Skeletal muscle tissue (tissue), 4 donors: ENCODE measurements around the gene LCAT. TPM values are rescaled to one million over a fixed set of nuclear protein-coding genes. Genes with fewer than 3 reads are reported as not detected.

Source experiments
- H3K27ac ChIP-seq: one replicate; pipeline ENCODE4 v1.7.0; 2013; ENCODE audit warnings: mild to moderate bottlenecking, low read depth, low read length, inconsistent platforms
- H3K27me3 ChIP-seq, 3 donors: one replicate each; pipeline ENCODE4 v1.7.0; 2013; ENCODE audit warnings: low read length in 3 of 3; ENCODE audit not compliant: control insufficient read depth in 3 of 3, insufficient read depth in 3 of 3
- H3K36me3 ChIP-seq, 3 donors: one replicate each; pipeline ENCODE4 v1.7.0; 2013; ENCODE audit warnings: low read length in 3 of 3; ENCODE audit not compliant: control insufficient read depth in 3 of 3, insufficient read depth in 3 of 3
- H3K4me1 ChIP-seq, 3 donors: one replicate each; pipeline ENCODE4 v1.7.0; 2013; ENCODE audit warnings: low read length in 3 of 3, mild to moderate bottlenecking in 3 of 3; ENCODE audit not compliant: control insufficient read depth in 3 of 3, insufficient read depth in 3 of 3
- H3K4me3 ChIP-seq, 3 donors: one replicate each; pipeline ENCODE4 v1.7.0; 2013; ENCODE audit warnings: low read length in 3 of 3
- H3K9ac ChIP-seq, 3 donors: one replicate each; pipeline ENCODE4 v1.7.0; 2013; ENCODE audit warnings: low read length in 3 of 3, mild to moderate bottlenecking in 3 of 3, moderate library complexity in 2 of 3, low read depth in 1 of 3
- H3K9me3 ChIP-seq, 3 donors: one replicate each; pipeline ENCODE4 v1.7.0; 2013; ENCODE audit warnings: low read length in 3 of 3; ENCODE audit not compliant: control insufficient read depth in 3 of 3
- total RNA-seq: library from RNA; depleted of rRNA; stranded (reverse); fragments of >200 nt; gene quantifications from one replicate; pipeline ENCODE4 v1.2.3, GENCODE V29; 2014
- donor health status: Osteomylitis.

LCAT gene
- 4.2 TPM for total RNA-seq

- H3K9ac ChIP-seq, result peak within 1 kb of the TSS in 2 of 3 donors; percentile 20 to 62
- H3K4me1 ChIP-seq, result peaks cover 29 to 46% (median 44%) of the 10 kb centered on the region in 3 donors
These were observed at the start of gene LCAT for GRCh38 chr16:67943619-67944504. Gene LCAT, minus strand, starts transcription at chr16:67944120. Its CDS starts 19 bp downstream, at chr16:67944101.

GRCh38 chr16:67993207-67994039 lies 49.5 kb upstream of the LCAT start:
- H3K36me3 ChIP-seq, result peaks cover 0 to 5% (median 3%) of the 10 kb centered on the region in 3 donors
- no peaks in the 10 kb centered on the region for H3K9me3 ChIP-seq
- peak overlapping the region; percentile 58 for H3K27ac ChIP-seq
- no peaks in the 10 kb centered on the region for H3K27me3 ChIP-seq
- peak overlapping the region; percentile 48 to 66 (median 64) for H3K4me3 ChIP-seq
- peak overlapping the region; percentile 67 to 75 (median 74) for H3K9ac ChIP-seq
- peaks cover 33 to 51% (median 49%) of the 10 kb centered on the region in 3 donors for H3K4me1 ChIP-seq

More at GRCh38 chr16:67943619-67944504, at the start of gene LCAT:
- Histone ChIP-seq H3K27me3 (no peaks in the 10 kb centered on the region), H3K36me3 (peaks cover 56 to 83% (median 64%) of the 10 kb centered on the region in 3 donors), H3K4me3 (no peak within 1 kb of the TSS), H3K27ac (peak within 1 kb of the TSS; percentile 62), H3K9me3 (no peaks in the 10 kb centered on the region)

- peaks cover 38 to 53% (median 53%) of the 10 kb centered on the region in 3 donors for H3K4me1 ChIP-seq
- no peaks in the 10 kb centered on the region for H3K27me3 ChIP-seq
- no peak overlapping the region for H3K27ac ChIP-seq
- H3K9ac ChIP-seq, result peak overlapping the region in 1 of 3 donors; percentile 75
- H3K36me3 ChIP-seq, result peaks cover 0 to 5% (median 3%) of the 10 kb centered on the region in 3 donors
- H3K9me3 ChIP-seq, result no peaks in the 10 kb centered on the region
- peak overlapping the region in 2 of 3 donors; percentile 22 to 64 for H3K4me3 ChIP-seq
These were observed 48.8 kb upstream of the LCAT start for GRCh38 chr16:67992661-67993206.

GRCh38 chr16:67990018-67990386 lies 46.1 kb upstream of the LCAT start:
- Histone ChIP-seq H3K4me3 (peak overlapping the region; percentile 38 to 58 (median 50)), H3K4me1 (peaks cover 53 to 75% (median 70%) of the 10 kb centered on the region in 3 donors), H3K27ac (peak overlapping the region; percentile 97)

GRCh38 chr16:67989322-67990017 lies 45.5 kb upstream of the LCAT start:
- H3K27ac ChIP-seq, result peak overlapping the region; percentile 97
- no peaks in the 10 kb centered on the region for H3K27me3 ChIP-seq
- H3K9me3 ChIP-seq, result no peaks in the 10 kb centered on the region
- H3K36me3 ChIP-seq, result peaks cover 0 to 5% (median 3%) of the 10 kb centered on the region in 3 donors
- H3K4me1 ChIP-seq, result peaks cover 58 to 81% (median 75%) of the 10 kb centered on the region in 3 donors
- peak overlapping the region; percentile 38 to 90 (median 70) for H3K9ac ChIP-seq
- H3K4me3 ChIP-seq, result peak overlapping the region; percentile 38 to 72 (median 64)

More at GRCh38 chr16:67990018-67990386, 46.1 kb upstream of the LCAT start:
- H3K27me3 ChIP-seq, result no peaks in the 10 kb centered on the region
- peak overlapping the region; percentile 38 to 90 (median 43) for H3K9ac ChIP-seq
- no peaks in the 10 kb centered on the region for H3K9me3 ChIP-seq
- peaks cover 0 to 5% (median 3%) of the 10 kb centered on the region in 3 donors for H3K36me3 ChIP-seq

- Histone ChIP-seq H3K36me3 (peaks cover 0 to 5% (median 3%) of the 10 kb centered on the region in 3 donors), H3K4me3 (peak overlapping the region in 2 of 3 donors; percentile 64 to 72), H3K27me3 (no peaks in the 10 kb centered on the region), H3K27ac (peak overlapping the region; percentile 97), H3K4me1 (peaks cover 62 to 86% (median 79%) of the 10 kb centered on the region in 3 donors), H3K9ac (peak overlapping the region; percentile 23 to 90 (median 70)), H3K9me3 (no peaks in the 10 kb centered on the region)
These were observed 44.8 kb upstream of the LCAT start for GRCh38 chr16:67988675-67989074.

GRCh38 chr16:67987460-67988160 lies 43.7 kb upstream of the LCAT start:
- H3K9me3 ChIP-seq, result no peaks in the 10 kb centered on the region
- H3K27ac ChIP-seq, result peak overlapping the region; percentile 97
- H3K4me1 ChIP-seq, result peaks cover 58 to 80% (median 73%) of the 10 kb centered on the region in 3 donors

GRCh38 chr16:67986949-67987348 lies 43.0 kb upstream of the LCAT start:
- Histone ChIP-seq H3K36me3 (peaks cover 0 to 4% (median under 1%) of the 10 kb centered on the region in 3 donors), H3K4me1 (peaks cover 58 to 74% (median 66%) of the 10 kb centered on the region in 3 donors), H3K27ac (peak overlapping the region; percentile 97), H3K9me3 (no peaks in the 10 kb centered on the region), H3K9ac (peak overlapping the region in 2 of 3 donors; percentile 78 to 90), H3K4me3 (peak overlapping the region in 2 of 3 donors; percentile 72 to 75), H3K27me3 (no peaks in the 10 kb centered on the region)

More at GRCh38 chr16:67987460-67988160, 43.7 kb upstream of the LCAT start:
- Histone ChIP-seq H3K4me3 (peak overlapping the region; percentile 67 to 75 (median 72)), H3K36me3 (peaks cover 0 to 5% (median 3%) of the 10 kb centered on the region in 3 donors), H3K9ac (peak overlapping the region; percentile 78 to 90 (median 88)), H3K27me3 (no peaks in the 10 kb centered on the region)
